Fibroblast of the aortic adventitia (primary cell): ENCODE data around the gene MYO18B. TPM values are rescaled to one million over a fixed set of nuclear protein-coding genes. Genes with fewer than 3 reads are reported as not detected.

Experiments
- DNase-seq: peaks from one replicate; pipeline ENCODE4 v3.0.0-alpha.2; 2010; ENCODE audit warnings: low read depth
- H3K4me3 ChIP-seq: 2 replicates; pipeline ENCODE4 v1.5.1; 2011; ENCODE audit warnings: low read depth, mild to moderate bottlenecking, control low read depth, low read length, moderate library complexity
- CTCF ChIP-seq: IDR thresholded peaks from 2 replicates; pipeline ENCODE4 v1.5.1; 2011; ENCODE audit warnings: mild to moderate bottlenecking, low read length, control low read depth, inconsistent platforms; ENCODE audit not compliant: insufficient read depth
- total RNA-seq: library from RNA; depleted of rRNA; stranded (reverse); fragments of >200 nt; gene quantifications from 2 replicates; pipeline ENCODE4 v1.2.3, GENCODE V29; 2012; ENCODE audit warnings: low replicate concordance

Gene MYO18B
- total RNA-seq, 1 donor = not detected

GRCh38 chr22:26056455-26057200, 314.6 kb downstream of the MYO18B start:
- DNase-seq = no peak

GRCh38 chr22:26057731-26058130, 315.7 kb downstream of the MYO18B start:
- DNase-seq = no peak
- no peak for TF ChIP-seq CTCF
- H3K4me3 ChIP-seq = no peak overlapping the region

More at GRCh38 chr22:26056455-26057200, 314.6 kb downstream of the MYO18B start:
- TF ChIP-seq CTCF = no peak
- no peak overlapping the region for H3K4me3 ChIP-seq

- no peak for DNase-seq
- TF ChIP-seq CTCF = no peak
- no peak overlapping the region for H3K4me3 ChIP-seq
Observed at GRCh38 chr22:26064048-26064447, 322.1 kb downstream of the MYO18B start.

GRCh38 chr22:26065847-26066246, 323.9 kb downstream of the MYO18B start:
- DNase-seq = no peak
- no peak overlapping the region for H3K4me3 ChIP-seq
- TF ChIP-seq CTCF = no peak

GRCh38 chr22:26066534-26066933, 324.5 kb downstream of the MYO18B start:
- no peak overlapping the region for H3K4me3 ChIP-seq
- no peak for TF ChIP-seq CTCF
- no peak for DNase-seq

- H3K4me3 ChIP-seq = no peak overlapping the region
- no peak for TF ChIP-seq CTCF
- no peak for DNase-seq
Observed at GRCh38 chr22:26068571-26068970, 326.6 kb downstream of the MYO18B start.

- DNase-seq = no peak
- H3K4me3 ChIP-seq = no peak overlapping the region
- TF ChIP-seq CTCF = no peak
Observed at GRCh38 chr22:26072621-26073020, 330.6 kb downstream of the MYO18B start.
